ENCODE data around the gene PCNA. TPM values are rescaled to one million over a fixed set of nuclear protein-coding genes. Genes with fewer than 3 reads are reported as not detected.

Gene PCNA
- total RNA-seq, 1 donor from 2014 or later: 180 TPM

GRCh38 chr20:5095454-5095853, 24.3 kb downstream of the PCNA start:
- no peaks in the 10 kb centered on the region for H3K27me3 Mint-ChIP-seq
- peaks cover 15% of the 10 kb centered on the region for H3K36me3 Mint-ChIP-seq
- no peaks in the 10 kb centered on the region for H3K4me1 Mint-ChIP-seq (ENCODE audit: unreplicated experiment)
- no peak for DNase-seq (ENCODE audit: extremely low spot score, unreplicated experiment)
- H3K4me3 Mint-ChIP-seq: no peak overlapping the region
- H3K9me3 Mint-ChIP-seq: no peaks in the 10 kb centered on the region
- no peak for TF ChIP-seq CTCF (conservative IDR thresholded peaks at IDR 0.05)
- no peak overlapping the region for H3K27ac Mint-ChIP-seq

- no peaks in the 10 kb centered on the region for H3K9me3 Mint-ChIP-seq
- H3K27me3 Mint-ChIP-seq: no peaks in the 10 kb centered on the region
- H3K4me1 Mint-ChIP-seq (ENCODE audit: unreplicated experiment): no peaks in the 10 kb centered on the region
- no peak for TF ChIP-seq CTCF (conservative IDR thresholded peaks at IDR 0.05)
- H3K27ac Mint-ChIP-seq: no peak overlapping the region
- peaks cover 8% of the 10 kb centered on the region for H3K36me3 Mint-ChIP-seq
- no peak for DNase-seq (ENCODE audit: extremely low spot score, unreplicated experiment)
- H3K4me3 Mint-ChIP-seq: no peak overlapping the region
Observed at GRCh38 chr20:5092765-5093339, 26.9 kb downstream of the PCNA start.

GRCh38 chr20:5091902-5092301, 27.9 kb downstream of the PCNA start:
- Mint-ChIP-seq H3K4me1 (ENCODE audit: unreplicated experiment) (no peaks in the 10 kb centered on the region), H3K27me3 (no peaks in the 10 kb centered on the region), H3K36me3 (peaks cover 8% of the 10 kb centered on the region), H3K9me3 (no peaks in the 10 kb centered on the region), H3K27ac (no peak overlapping the region), H3K4me3 (no peak overlapping the region)
- DNase-seq (ENCODE audit: extremely low spot score, unreplicated experiment): no peak
- TF ChIP-seq CTCF (conservative IDR thresholded peaks at IDR 0.05): no peak

GRCh38 chr20:5090191-5090590, 29.6 kb downstream of the PCNA start:
- no peak overlapping the region for H3K27ac Mint-ChIP-seq
- H3K4me1 Mint-ChIP-seq (ENCODE audit: unreplicated experiment): no peaks in the 10 kb centered on the region
- DNase-seq (ENCODE audit: extremely low spot score, unreplicated experiment): no peak
- TF ChIP-seq CTCF (conservative IDR thresholded peaks at IDR 0.05): no peak
- H3K4me3 Mint-ChIP-seq: no peak overlapping the region
- no peaks in the 10 kb centered on the region for H3K9me3 Mint-ChIP-seq
- peaks cover 4% of the 10 kb centered on the region for H3K36me3 Mint-ChIP-seq
- no peaks in the 10 kb centered on the region for H3K27me3 Mint-ChIP-seq

GRCh38 chr20:5088688-5089087, 31.1 kb downstream of the PCNA start:
- no peak for DNase-seq (ENCODE audit: extremely low spot score, unreplicated experiment)

More at GRCh38 chr20:5088688-5089087, 31.1 kb downstream of the PCNA start:
- Mint-ChIP-seq H3K27me3 (no peaks in the 10 kb centered on the region), H3K36me3 (peaks cover 4% of the 10 kb centered on the region), H3K9me3 (no peaks in the 10 kb centered on the region), H3K4me3 (no peak overlapping the region), H3K4me1 (ENCODE audit: unreplicated experiment) (no peaks in the 10 kb centered on the region), H3K27ac (no peak overlapping the region)
- no peak for TF ChIP-seq CTCF (conservative IDR thresholded peaks at IDR 0.05)
